Ascending aorta (tissue), 2 donors: ENCODE results near the gene TAPT1. TPM values are rescaled to one million over a fixed set of nuclear protein-coding genes. Genes with fewer than 3 reads are reported as not detected.

Experiments used
- DNase-seq, 2 donors: peaks; one replicate each; pipeline ENCODE4 v3.0.0-alpha.2; 2019; ENCODE audit warnings: low spot score in 2 of 2
- H3K27ac ChIP-seq, 2 donors: fragments of 200-600 bp; sonication (generic); one replicate each; pipeline ENCODE4 v1.5.1; 2016 to 2017; ENCODE audit warnings: mild to moderate bottlenecking in 1 of 2
- H3K27me3 ChIP-seq: fragments of 200-600 bp; sonication (generic); one replicate; pipeline ENCODE4 v1.5.1; 2017
- H3K36me3 ChIP-seq, 2 donors: fragments of 200-600 bp; sonication (generic); one replicate each; pipeline ENCODE4 v1.5.1; 2016
- H3K4me1 ChIP-seq, 2 donors: fragments of 200-600 bp; sonication (generic); one replicate each; pipeline ENCODE4 v1.5.1; 2016 to 2017; ENCODE audit warnings: mild to moderate bottlenecking in 1 of 2
- H3K4me3 ChIP-seq, 2 donors: fragments of 200-600 bp; sonication (generic); one replicate each; pipeline ENCODE4 v1.5.1; 2016 to 2017; ENCODE audit warnings: mild to moderate bottlenecking in 1 of 2
- H3K9me3 ChIP-seq, 2 donors: fragments of 200-600 bp; sonication (generic); one replicate each; pipeline ENCODE4 v1.5.1; 2016
- intact Hi-C: fragments of 100-400 bp; cut with DNase I; formaldehyde crosslinking; loops from one replicate; pipeline ENCODE4 v1.15.1; 2023
- total RNA-seq: library from RNA; depleted of rRNA; stranded (reverse); fragments of >200 nt; gene quantifications from one replicate; pipeline ENCODE4 v1.1.0, GENCODE V29; 2016
- TF ChIP-seq, protein P1 (sequence below), 3 experiments: fragments of 200-600 bp in 2 of 3; fragments of 450-650 bp in 1 of 3; sonication (generic) in 2 of 3; IDR thresholded peaks; one replicate each; pipeline ENCODE4 v1.5.1; 2016 to 2019; ENCODE audit warnings: antibody characterized with exemption in 3 of 3, mild to moderate bottlenecking in 1 of 3, moderate library complexity in 1 of 3

Gene TAPT1
- total RNA-seq, 1 donor from 2014 or later: 10.7 TPM

DNA sequence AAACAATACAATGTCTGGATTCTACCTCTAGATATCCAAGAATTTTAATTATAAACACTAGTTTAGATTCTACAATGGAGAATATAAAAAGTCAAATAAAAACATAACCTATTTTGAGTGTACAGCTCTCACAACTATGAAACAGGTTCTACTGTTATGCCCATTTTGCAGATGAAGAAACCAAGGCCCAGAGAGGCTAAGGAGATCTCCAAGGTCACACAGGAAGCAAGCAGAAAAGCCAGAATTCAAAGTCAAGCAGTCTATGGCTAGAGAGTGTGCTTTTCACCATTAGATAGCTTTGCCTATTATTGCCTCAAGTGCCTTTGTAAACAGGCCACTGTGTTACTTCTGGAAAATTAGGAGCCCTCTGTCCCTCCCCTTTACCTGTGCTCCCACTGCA, 7.3 kb downstream of the TAPT1 start:
- no peak for DNase-seq
- no peaks in the 10 kb centered on the region for H3K36me3 ChIP-seq
- no peaks in the 10 kb centered on the region for H3K27me3 ChIP-seq
- intact Hi-C loops: loop anchor here (2.0 kb wide), 1 partner anchor 18 kb away; no protein-coding TSS in a partner anchor
- H3K4me1 ChIP-seq: peaks cover 0 to 27% of the 10 kb centered on the region in 2 donors
- H3K27ac ChIP-seq: no peak overlapping the region
- H3K9me3 ChIP-seq: no peaks in the 10 kb centered on the region
- TF ChIP-seq, protein P1, sequence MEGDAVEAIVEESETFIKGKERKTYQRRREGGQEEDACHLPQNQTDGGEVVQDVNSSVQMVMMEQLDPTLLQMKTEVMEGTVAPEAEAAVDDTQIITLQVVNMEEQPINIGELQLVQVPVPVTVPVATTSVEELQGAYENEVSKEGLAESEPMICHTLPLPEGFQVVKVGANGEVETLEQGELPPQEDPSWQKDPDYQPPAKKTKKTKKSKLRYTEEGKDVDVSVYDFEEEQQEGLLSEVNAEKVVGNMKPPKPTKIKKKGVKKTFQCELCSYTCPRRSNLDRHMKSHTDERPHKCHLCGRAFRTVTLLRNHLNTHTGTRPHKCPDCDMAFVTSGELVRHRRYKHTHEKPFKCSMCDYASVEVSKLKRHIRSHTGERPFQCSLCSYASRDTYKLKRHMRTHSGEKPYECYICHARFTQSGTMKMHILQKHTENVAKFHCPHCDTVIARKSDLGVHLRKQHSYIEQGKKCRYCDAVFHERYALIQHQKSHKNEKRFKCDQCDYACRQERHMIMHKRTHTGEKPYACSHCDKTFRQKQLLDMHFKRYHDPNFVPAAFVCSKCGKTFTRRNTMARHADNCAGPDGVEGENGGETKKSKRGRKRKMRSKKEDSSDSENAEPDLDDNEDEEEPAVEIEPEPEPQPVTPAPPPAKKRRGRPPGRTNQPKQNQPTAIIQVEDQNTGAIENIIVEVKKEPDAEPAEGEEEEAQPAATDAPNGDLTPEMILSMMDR (IDR thresholded peaks at IDR 0.05): no peak
- no peak overlapping the region for H3K4me3 ChIP-seq

DNA sequence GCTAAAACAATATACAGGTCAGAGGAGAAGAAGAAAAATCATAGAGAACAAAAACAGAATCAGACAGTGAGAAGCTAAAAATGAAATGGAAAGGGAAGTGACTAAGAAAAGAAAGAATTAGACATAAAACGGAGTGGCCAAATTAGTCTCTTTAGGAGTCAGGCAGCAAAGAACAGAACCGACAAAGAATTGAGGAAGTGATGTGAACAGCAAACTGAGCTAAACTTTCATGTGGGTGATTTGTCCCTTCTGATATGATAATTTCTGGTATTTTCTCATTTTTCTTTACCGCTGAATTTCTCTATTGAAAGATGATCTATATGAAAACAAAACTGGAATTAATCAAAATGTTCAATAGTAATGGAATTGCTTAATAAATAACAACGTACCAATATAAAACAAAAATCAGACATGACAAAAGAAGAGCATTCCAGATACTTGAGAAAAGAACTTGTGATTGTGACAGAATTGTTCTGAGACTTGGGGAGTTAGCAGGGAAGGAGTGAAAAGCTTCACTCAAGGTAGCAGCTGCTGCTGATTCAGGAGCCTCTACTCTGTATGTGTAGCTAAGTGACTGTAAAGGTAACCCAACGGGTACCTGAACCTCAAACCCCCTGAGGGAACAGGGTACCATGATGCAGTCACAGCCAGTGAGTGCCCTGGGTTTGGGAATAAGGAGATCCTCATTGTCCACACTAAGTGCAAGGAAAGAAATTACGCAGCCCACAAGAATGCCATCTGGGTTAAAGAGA, 8.8 kb downstream of the TAPT1 start:
- DNase-seq: no peak
- TF ChIP-seq, protein P1 (IDR thresholded peaks at IDR 0.05): no peak
- H3K36me3 ChIP-seq: no peaks in the 10 kb centered on the region
- H3K4me1 ChIP-seq: peaks cover 0 to 16% of the 10 kb centered on the region in 2 donors
- H3K9me3 ChIP-seq: no peaks in the 10 kb centered on the region
- no peak overlapping the region for H3K4me3 ChIP-seq
- H3K27me3 ChIP-seq: no peaks in the 10 kb centered on the region
- intact Hi-C loops: loop anchor here (2.0 kb wide), 1 partner anchor 17 kb away; no protein-coding TSS in a partner anchor
- H3K27ac ChIP-seq: no peak overlapping the region

DNA sequence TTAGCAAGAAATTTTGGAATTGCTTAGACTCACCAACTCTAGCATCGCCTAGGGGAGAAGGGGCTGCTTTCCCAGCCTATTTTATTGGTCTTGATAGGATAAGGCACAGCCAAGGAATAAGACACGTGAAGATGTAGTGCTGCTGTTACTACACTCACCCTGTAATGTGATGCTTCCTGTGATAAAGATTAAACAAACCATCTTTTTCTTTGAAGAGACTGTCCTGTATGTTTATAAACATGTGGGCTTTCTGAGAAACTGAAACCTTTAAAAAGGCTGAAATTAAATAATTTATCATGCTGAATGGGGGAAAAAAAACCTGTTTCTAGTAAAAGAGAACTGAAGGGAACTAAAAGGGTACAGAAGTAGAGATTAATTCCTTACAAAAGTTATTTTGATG, 13.2 kb downstream of the TAPT1 start:
- TF ChIP-seq, protein P1 (IDR thresholded peaks at IDR 0.05): no peak
- DNase-seq: no peak
- Histone ChIP-seq H3K9me3 (no peaks in the 10 kb centered on the region), H3K27ac (no peak overlapping the region), H3K36me3 (peaks cover 0 to 11% of the 10 kb centered on the region in 2 donors), H3K4me3 (no peak overlapping the region), H3K27me3 (no peaks in the 10 kb centered on the region), H3K4me1 (peaks cover 0 to 12% of the 10 kb centered on the region in 2 donors)
- intact Hi-C loops: no loop called here

DNA sequence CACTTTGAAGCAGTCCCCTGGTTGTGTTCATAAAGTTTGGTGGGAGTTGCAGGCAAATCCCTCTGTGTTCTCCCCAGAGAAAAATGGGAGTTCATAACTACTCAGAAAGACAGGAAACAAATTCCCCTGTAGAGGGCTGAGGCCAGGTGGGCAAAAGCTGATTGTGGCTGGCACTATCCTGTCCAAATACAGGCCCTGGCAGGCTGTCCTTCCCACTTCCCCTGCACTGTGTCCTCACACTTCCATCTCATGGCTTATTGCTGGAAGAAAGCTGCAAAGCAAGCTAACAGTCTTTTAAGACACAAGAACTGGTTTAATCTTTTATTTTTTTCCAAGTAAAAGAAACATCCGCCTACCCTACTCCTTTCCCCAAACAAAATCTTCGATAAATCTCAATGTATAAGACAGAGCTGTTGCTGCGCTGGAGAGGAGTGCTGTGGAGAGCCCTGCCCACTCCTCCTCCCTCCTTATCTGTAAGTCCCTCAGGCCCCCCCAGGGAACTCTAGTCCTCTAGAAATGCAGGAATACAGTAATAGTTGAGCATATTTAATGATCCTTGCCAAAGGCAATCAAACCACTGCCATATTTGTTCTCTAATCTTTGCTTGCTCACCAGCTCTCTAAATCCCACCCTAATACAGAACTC, 14.0 kb downstream of the TAPT1 start:
- Histone ChIP-seq H3K4me1 (peaks cover 0 to 11% of the 10 kb centered on the region in 2 donors), H3K27ac (no peak overlapping the region)

DNA sequence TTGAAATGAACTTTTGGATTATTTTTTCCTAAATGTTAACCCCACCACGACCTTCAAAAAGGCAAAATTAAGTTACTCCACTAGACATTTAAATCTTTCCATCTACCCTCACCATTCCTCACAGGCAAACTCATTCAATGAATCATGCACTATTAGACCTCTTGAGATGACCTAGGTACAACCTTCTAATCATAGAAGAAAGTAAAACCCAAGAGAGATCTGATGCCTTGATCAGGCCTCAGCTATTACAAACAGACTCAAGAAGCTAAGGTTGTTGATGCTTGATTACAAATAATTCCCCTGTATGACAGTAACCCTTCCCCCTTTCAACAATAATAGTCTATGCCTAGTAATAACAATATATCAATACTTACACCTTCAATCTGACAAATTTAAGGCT, 18.9 kb downstream of the TAPT1 start:
- intact Hi-C loops: no loop called here

More for the DNA sequence above, 14.0 kb downstream of the TAPT1 start:
- TF ChIP-seq, protein P1 (IDR thresholded peaks at IDR 0.05): no peak
- H3K9me3 ChIP-seq: no peaks in the 10 kb centered on the region
- no peaks in the 10 kb centered on the region for H3K27me3 ChIP-seq
- peaks cover 0 to 11% of the 10 kb centered on the region in 2 donors for H3K36me3 ChIP-seq
- H3K4me3 ChIP-seq: no peak overlapping the region
- intact Hi-C loops: no loop called here
- DNase-seq: no peak

More for the DNA sequence above, 18.9 kb downstream of the TAPT1 start:
- no peak overlapping the region for H3K27ac ChIP-seq
- H3K4me1 ChIP-seq: peaks cover 0 to 10% of the 10 kb centered on the region in 2 donors
- no peaks in the 10 kb centered on the region for H3K9me3 ChIP-seq
- H3K27me3 ChIP-seq: no peaks in the 10 kb centered on the region
- TF ChIP-seq, protein P1 (IDR thresholded peaks at IDR 0.05): no peak
- DNase-seq: no peak
- H3K4me3 ChIP-seq: no peak overlapping the region
- H3K36me3 ChIP-seq: peaks cover 0 to 11% of the 10 kb centered on the region in 2 donors
